GM19452 (cell line): Measurements from ENCODE around the gene RNF41.
"Not testable (repeated sequence)": the region's sequence is repeated elsewhere in the genome, so short reads cannot be mapped to it uniquely, and the experiment has no call there.

ENCODE experiments used
- ATAC-seq: cut with Tn5 transposase; IDR thresholded peaks from one replicate; pipeline ENCODE4 v1.9.1; 2021; ENCODE audit not compliant: unreplicated experiment

RNF41 gene

DNA sequence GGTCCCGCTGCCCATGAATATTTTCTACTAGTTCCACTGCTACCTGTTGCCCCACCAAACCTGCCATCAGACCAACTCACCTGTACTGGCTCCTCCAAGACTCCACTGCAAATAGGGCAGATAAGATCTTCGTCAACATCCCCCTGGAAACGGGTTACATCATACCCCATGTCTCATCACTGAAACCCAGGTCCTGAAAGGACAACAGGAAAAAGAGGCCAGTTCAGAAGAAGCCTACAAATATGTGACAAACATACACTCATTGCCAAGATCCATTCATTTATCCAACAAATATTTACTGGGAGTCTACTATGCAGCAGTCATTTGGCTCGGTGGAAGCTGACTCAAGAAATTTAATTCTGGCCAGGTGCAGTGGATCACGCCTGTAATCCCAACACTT is 7.8 kb downstream of the RNF41 start:
- no peak for ATAC-seq

GRCh38 chr12:56212361-56212760 is 9.4 kb downstream of the RNF41 start:
- ATAC-seq = no peak

DNA sequence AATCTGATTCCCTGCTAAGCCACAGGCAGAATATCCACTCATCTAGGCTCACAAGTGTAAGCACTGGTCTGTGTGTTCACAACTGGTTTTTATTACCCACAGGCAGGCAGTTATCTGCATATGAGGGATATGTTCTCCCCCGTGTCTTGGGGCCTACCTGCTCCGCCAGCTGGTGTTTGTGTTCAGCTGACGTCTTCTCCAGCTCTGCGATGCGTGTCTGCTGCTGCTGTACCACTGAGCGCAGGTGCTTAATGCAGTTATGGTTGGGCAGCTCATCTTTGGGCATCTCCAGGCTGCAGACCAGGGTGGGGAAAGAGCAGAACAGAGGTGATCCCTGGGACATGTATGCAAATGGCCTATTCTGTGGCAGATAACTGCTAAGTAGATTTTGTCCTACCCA is 13.7 kb downstream of the RNF41 start:
- no peak for ATAC-seq

DNA sequence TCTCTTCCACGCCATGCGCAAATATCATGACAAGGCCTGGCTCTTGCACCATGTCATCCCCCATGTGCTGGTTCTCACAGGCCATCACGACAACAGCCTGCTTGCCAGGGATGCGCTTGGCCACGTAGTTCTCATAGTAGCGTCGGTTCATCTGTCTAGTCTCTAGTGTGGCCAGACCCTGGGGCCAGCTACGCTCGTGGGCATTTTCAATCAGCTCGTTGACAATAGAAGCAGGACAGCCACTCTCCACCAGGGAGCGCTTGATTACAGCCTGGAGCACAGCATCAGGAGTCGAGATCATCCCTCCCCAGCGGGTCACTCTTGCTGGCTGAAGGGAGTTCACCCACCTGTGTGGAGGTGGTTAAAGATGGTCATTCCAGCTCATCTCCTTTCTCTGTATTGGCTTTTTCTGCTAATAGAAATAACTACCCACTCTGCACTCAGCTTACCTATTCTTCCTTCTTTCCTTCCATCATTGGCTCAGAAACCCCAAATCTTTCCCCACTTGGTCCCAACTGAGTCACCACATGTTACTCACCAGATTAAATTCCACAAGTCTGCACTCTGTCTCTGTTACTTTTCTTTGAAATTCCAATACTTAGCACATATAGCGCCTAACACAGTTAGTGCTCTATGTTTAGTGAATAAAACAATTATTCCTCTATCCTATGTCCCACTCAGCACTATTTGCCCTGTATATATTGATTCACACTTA is 15.1 kb downstream of the RNF41 start:
- no peak for ATAC-seq

DNA sequence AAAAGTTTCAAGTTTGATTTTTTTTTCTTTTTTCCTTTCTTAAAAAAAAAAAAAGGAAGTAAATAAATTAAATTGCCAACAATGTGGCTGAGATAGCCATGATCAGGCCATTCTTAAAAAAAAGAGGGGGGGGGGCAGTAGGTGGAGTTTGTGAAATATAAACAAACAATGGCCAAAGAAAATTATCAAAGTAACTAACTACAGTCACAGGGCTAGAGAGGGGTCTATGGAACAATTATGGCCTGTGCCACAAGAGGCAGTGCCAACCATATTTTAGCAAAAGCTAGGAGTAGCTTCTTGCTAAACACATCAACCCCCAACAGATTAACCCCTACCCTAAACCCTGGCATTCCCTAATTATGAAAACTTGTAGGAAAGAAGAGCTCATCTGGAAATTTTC is 16.3 kb downstream of the RNF41 start:
- no peak for ATAC-seq

- ATAC-seq = no peak
These were observed 17.4 kb downstream of the RNF41 start for GRCh38 chr12:56204275-56204674.

DNA sequence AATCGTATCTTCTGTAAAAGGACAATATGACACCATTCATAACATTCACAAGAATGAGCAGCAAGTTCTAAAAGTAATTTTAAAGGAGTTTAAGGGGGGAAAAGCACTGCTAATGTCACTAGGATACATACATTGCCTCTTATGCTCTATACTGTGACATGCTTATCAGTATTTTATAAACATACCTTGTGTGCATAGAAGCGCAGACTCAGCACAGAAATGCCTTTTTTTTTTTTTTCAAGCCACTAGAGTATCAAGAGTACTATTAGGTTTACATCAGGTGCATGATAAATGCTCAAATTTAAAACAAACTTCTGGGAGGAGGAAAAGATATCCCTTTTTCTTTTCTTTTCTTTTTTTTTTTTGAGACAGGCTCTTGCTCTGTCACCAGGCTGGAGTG is 18.9 kb downstream of the RNF41 start:
- no peak for ATAC-seq

DNA sequence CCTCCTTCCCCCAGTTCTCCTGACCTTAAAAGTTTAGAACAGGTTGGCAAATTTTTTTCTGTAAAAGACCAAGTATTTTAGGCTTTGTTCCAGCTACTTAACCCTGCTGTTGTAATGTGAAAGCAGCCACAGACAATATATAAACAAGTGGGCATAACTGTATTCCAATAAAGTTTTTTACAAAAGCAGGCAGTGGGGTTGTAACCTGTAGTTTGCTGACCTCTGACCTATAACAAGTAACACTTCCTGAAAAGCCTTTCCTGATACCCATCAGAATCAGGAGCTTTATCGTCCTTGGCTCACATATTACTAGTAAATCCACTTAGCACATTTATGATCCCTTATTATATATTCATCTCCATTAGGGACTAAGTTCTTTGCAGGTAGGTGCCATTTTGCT is 19.4 kb downstream of the RNF41 start:
- ATAC-seq = no peak

- no peak for ATAC-seq
These were observed 22.9 kb downstream of the RNF41 start for GRCh38 chr12:56198836-56199235.

- no peak for ATAC-seq
These were observed 23.6 kb downstream of the RNF41 start for GRCh38 chr12:56197921-56198635.

DNA sequence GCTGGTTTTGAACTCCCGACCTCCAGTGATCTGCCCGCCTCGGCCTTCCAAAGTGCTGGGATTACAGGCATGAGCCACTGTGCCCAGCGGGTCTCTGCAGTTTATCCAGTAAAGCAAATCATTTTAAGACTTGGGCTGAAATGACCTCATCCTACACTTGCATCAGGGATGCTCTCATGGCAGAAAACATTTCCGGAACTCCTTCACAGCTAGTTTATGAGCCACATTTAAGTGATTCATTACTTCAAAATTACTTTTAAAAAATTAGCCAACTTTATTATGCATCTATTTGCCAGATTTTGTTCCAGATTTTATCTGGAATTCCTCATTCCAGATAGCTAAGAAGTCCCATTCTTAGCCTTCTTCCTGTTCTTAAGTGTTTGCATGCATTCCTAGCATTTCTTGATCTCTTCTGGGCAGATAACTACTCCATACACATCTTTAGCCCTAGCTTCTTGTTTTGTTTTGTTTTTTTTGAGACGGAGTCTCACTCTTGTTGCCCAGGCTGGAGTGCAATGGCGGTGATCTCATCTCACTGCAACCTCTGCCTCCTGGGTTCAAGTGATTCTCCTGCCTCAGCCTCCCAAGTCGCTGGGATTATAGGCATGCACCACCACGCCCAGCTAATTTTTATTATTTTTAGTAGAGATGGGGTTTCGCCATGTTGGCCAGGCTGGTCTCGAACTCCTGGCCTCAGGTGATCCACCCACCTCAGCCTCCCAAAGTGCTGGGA is 24.7 kb downstream of the RNF41 start:
- ATAC-seq = not testable (repeated sequence)

DNA sequence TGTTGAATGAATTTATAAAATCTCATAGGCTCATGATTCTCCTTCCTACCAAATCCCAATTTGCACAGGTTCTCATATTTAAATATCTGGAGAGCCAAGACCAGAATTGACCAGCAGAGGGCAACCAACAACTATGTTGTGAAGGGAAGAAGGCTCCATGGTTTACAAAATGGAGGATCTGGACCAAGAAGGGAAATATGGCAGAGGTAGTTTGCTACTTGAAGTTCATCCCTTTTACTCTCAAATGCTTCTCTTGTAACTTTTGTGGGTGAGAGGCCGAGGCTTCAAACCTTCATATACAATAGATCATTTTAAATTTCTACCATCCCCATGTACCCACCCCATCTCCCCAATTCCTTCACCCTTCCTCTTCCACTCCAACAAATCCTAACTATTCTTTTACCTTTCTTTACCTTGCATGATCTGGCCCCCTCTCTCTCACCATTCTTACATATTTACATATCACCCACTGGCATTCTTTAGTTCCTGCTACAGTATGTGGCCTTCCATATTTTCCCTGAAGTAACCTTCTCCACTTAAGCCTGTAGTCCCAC is 28.6 kb downstream of the RNF41 start:
- no peak for ATAC-seq

GRCh38 chr12:56192582-56192981 is 29.1 kb downstream of the RNF41 start:
- no peak for ATAC-seq

DNA sequence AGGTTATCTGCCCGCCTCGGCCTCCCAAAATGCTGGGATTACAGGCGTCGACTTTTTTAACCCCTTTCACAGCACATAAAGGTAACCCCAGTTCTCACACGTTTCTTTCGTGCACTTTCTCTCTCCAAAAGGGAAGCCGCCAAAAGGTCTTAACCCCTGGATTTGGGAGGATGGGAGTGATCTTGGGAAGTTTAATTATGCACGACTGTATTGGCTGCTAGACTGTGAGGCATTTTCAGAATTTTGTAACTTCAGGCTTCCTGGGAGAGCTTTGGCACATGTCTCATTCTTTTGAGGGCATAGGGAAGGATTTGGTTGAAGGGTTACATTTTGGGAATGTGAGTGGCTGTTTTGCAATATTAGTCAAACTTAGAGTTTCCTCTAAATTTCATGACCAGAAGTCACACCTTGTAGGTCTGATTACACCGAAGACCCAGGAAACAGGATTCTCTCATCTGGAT is 31.0 kb downstream of the RNF41 start:
- ATAC-seq = no peak

GRCh38 chr12:56189918-56190694 is 31.6 kb downstream of the RNF41 start:
- ATAC-seq = peak; percentile 30

- ATAC-seq = peak; percentile 70
These were observed 32.4 kb downstream of the RNF41 start, which contains the start of gene SMARCC2 for GRCh38 chr12:56189099-56189917. SMARCC2 (minus strand) TSS chr12:56189483; CDS start chr12:56189461, 22 bp downstream.

DNA sequence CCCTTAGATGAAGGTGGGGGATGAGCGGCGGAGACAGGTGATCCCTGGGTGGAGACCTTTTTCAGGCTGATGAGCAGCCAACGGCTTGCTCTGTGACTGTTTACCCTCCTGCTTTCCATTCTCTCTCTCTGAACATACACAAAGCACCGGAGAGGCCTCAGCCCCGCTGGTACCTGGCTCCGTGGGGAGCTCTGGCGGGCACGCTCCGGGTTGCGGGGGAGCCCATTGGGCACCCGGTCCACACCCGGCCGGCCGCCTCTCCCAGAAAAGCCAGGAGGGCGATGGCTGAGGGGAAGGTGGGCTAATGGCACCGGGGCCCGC is 33.0 kb downstream of the RNF41 start:
- no peak for ATAC-seq

DNA sequence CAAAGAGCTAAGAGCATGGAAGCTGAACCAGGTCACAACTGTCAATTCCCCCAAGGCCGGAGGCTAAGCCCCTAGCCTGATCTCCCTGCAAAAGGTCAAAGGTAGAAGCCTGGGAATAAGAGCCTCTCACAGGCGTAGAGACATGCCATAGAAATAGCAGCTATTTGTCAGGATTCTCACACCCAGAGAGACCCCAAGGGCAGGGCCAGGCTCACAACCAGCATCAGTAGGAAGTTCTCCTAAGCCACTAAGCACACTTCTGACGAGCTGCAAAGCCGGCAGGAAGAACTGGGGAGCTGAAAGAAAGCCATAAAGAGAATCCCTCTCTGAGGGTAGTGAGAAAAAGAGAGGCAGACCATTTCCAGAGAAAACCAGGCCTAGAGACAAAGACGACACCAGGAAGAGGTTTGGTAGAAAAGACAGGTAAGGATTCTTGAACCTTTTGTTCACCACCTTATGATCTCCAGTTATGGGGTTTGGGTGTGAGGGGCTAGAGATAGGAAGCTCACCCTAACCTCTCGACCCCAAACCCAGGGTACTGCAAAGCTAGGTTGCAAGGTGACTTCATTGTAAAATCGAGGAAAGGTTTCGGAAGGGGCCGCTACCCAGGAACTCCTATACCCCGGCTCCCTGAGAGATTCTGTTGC is 33.5 kb downstream of the RNF41 start:
- ATAC-seq = no peak

DNA sequence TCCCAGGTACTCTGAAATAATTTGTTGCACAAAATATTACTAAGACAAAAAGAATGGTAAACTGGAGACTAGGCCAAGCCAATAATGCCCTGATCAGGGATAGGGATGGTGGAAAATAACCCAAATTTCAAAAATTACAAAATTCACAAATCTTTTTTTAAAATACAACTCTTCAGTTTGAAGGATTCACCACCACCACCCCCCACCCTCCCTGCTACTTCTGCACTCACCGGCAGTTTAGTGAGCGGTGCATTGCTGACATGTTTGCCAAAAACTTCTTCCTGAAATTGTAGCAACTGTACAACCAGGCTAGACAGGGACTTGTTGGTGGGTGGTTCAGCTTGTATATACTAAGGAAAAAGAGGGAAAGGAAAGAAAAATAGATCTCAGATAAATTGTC is 34.8 kb downstream of the RNF41 start:
- no peak for ATAC-seq

- ATAC-seq = no peak
These were observed 43.4 kb downstream of the RNF41 start for GRCh38 chr12:56178347-56178746.
